ENCODE results near the gene DUS1L.

DUS1L gene

DNA sequence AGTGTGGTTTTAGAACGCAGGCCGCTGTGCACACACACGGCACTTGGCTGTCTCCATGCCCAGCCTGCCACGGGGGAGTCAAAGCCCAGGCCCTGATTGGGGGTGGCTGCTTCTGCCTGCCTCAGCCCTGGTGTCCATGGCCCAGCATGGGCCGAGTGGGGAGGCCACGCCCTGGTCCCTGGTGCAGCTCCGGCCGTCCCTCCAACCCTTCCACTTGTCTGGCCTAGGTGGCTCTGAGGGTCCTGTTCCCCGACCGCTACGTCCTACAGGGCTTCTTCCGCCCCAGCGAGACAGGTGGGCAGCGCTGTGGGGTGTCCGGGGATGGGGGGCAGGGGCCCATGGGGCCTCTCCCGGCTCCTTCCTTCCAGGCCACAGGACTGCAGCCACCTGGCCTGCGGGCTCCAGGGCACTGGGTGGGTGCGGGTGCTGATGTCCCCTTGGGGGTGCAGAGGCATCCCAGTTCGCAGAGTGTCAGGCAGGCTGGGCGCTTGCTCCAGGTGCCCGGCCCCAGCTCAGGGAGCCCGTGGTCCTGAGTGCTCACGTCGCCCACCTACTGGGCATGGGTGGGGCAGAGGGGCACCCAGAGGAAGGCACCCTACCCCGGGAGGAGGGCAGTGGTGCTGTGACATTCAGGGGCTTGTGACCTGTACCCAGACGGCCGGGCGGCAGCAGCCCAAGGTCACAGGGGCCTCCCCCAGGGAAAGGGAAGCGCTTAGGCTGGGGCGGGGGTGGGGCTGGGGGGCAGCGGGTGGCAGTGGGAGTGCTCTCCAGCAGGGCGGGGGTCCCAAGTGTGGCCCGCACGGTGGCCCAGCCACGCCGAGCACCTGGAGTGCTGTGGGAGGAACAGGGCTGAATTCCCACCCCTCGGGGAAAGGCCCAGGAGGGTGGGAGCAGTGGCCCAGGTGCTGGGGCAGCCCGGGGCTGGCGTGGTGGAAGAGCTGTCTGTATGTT, 54.8 kb downstream of the DUS1L start:
- DNase-seq, result no peak

DNA sequence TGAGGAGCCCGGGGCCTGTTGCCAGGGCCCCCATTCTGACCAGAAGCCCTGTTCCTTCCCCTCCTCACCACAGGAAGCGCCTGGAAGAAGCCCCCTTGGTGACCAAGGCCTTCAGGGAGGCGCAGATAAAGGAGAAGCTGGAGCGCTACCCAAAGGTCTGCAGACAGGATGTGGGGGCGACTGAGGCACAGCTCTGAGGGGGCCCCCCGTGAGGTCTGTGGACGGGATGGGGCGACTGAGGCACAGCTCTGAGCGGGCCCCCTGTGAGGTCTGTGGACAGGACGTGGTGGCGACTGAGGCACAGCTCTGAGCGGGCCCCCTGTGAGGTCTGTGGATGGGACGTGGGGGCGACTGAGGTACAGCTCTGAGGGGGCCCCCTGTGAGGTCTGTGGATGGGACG, 56.2 kb downstream of the DUS1L start:
- DNase-seq, result no peak

DNA sequence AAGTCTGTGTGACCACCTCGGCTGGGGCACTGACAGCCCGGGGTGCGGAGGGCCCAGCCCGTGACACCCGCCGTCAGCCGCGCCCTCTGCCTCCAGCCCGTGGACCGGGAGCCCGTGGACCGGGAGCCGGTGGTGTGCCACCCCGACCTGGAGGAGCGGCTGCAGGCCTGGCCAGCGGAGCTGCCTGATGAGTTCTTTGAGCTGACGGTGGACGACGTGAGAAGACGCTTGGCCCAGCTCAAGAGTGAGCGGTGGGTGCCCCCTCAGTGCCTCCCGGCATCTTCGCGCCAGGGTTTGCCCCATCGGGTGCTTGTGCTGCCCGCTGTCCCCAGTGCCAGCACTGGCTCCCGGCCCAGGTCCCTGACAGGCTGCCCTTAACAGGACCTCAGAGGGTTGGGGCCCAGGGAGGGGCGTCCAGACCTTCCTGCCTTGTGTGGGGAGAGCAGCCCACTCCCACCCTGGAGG, 56.6 kb downstream of the DUS1L start:
- no peak for DNase-seq

DNA sequence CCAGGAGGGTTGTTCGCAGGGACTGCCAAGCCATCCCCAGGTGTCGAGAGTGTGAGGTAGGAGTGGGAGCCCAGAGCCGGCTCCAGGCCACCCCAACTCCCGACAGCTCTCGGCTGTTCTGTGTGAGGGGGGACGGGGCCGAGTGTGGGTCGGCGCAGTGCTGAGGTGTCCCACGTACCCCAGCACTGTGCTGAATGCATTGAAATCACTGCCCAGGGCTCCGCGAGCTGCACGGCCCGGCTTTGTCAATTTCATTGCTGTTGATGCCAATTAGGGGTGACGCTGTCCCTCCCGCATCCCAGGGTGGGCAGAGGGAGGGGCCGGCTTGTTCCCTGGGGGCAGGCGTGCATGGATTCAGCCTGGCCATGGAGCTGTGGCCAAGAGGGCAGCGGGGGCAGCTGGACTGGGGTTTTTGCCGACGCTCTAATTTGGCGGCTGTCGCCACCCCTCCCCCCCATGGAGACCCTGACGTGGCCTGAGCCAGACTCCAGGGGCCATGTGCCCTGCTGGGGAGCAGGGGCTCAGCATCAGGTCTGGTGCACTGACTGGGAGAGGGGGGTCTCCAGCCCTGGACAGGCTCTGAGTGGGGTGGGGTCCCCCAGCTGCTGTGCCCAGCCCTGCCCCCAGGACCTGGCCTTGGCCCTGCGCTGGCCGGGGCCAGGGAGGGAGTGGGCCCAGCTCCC, 57.2 kb downstream of the DUS1L start:
- no peak for DNase-seq
